Stimulated activated CD8-positive, alpha-beta memory T cell treated with anti-CD3 and anti-CD28 coated beads, Interleukin-12 subunit alpha, Interleukin-12 subunit beta, amount 100 ng/mL, for 24 hours (primary cell): ENCODE data around the gene NFASC.
A peak's percentile ranks its signal among the peaks of the same experiment; 100 is the strongest.

Experiments used
- DNase-seq: peaks from one replicate; pipeline ENCODE4 v3.0.0-alpha.2; 2020; ENCODE audit errors: extremely low read depth

Gene NFASC

GRCh38 chr1:205041998-205042910 is 171.6 kb downstream of the NFASC start:
- no peak for DNase-seq

GRCh38 chr1:205042911-205043806 is 172.5 kb downstream of the NFASC start, which contains the start of gene CNTN2:
CNTN2 (plus strand) TSS chr1:205043212; CDS start chr1:205053186, 9,974 bp downstream.
- no peak for DNase-seq

GRCh38 chr1:205043866-205044265 is 173.2 kb downstream of the NFASC start:
- DNase-seq = no peak

GRCh38 chr1:205044741-205045140 is 174.1 kb downstream of the NFASC start:
- DNase-seq = no peak

GRCh38 chr1:205045146-205045545 is 174.5 kb downstream of the NFASC start:
- DNase-seq = no peak

- no peak for DNase-seq
These were observed 176.2 kb downstream of the NFASC start for GRCh38 chr1:205046870-205047269.

GRCh38 chr1:205047764-205048231 is 177.1 kb downstream of the NFASC start:
- DNase-seq = no peak

GRCh38 chr1:205048382-205048781 is 177.7 kb downstream of the NFASC start:
- DNase-seq = no peak

- no peak for DNase-seq
These were observed 178.8 kb downstream of the NFASC start for GRCh38 chr1:205049479-205049878.

GRCh38 chr1:205052690-205053089 is 182.0 kb downstream of the NFASC start:
- no peak for DNase-seq

- no peak for DNase-seq
These were observed 182.6 kb downstream of the NFASC start for GRCh38 chr1:205053296-205053695.

- no peak for DNase-seq
These were observed 183.4 kb downstream of the NFASC start for GRCh38 chr1:205054013-205054412.

- DNase-seq = no peak
These were observed 185.5 kb downstream of the NFASC start for GRCh38 chr1:205056188-205056611.

- no peak for DNase-seq
These were observed 186.4 kb downstream of the NFASC start for GRCh38 chr1:205056956-205057568.

GRCh38 chr1:205057808-205058575 is 187.3 kb downstream of the NFASC start:
- no peak for DNase-seq

GRCh38 chr1:205058853-205059252 is 188.2 kb downstream of the NFASC start:
- no peak for DNase-seq

GRCh38 chr1:205059660-205060059 is 189.0 kb downstream of the NFASC start:
- no peak for DNase-seq

GRCh38 chr1:205060746-205061145 is 190.1 kb downstream of the NFASC start:
- no peak for DNase-seq

- no peak for DNase-seq
These were observed 190.6 kb downstream of the NFASC start for GRCh38 chr1:205061227-205061626.

- peak; percentile 16 for DNase-seq
These were observed 191.0 kb downstream of the NFASC start for GRCh38 chr1:205061665-205062069.

GRCh38 chr1:205062319-205062718 is 191.7 kb downstream of the NFASC start:
- no peak for DNase-seq
